A375 (cell line): ENCODE results near the gene UQCC5. TPM values are rescaled to one million over a fixed set of nuclear protein-coding genes. Genes with fewer than 3 reads are reported as not detected.

Experiments
- small RNA-seq: library from RNA; depleted of rRNA; stranded (forward); fragments of <200 nt; gene quantifications from one replicate; pipeline ENCODE3, GENCODE V24; 2014
- total RNA-seq: library from RNA; depleted of rRNA; stranded (reverse); fragments of >200 nt; shearing (Covaris generic); gene quantifications from 2 replicates; pipeline ENCODE4 v1.2.3, GENCODE V29; 2014; rRNA removed

UQCC5 gene, protein sequence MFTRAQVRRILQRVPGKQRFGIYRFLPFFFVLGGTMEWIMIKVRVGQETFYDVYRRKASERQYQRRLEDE
- total RNA-seq = 27.8 and 29.5 TPM in 2 replicates

DNA sequence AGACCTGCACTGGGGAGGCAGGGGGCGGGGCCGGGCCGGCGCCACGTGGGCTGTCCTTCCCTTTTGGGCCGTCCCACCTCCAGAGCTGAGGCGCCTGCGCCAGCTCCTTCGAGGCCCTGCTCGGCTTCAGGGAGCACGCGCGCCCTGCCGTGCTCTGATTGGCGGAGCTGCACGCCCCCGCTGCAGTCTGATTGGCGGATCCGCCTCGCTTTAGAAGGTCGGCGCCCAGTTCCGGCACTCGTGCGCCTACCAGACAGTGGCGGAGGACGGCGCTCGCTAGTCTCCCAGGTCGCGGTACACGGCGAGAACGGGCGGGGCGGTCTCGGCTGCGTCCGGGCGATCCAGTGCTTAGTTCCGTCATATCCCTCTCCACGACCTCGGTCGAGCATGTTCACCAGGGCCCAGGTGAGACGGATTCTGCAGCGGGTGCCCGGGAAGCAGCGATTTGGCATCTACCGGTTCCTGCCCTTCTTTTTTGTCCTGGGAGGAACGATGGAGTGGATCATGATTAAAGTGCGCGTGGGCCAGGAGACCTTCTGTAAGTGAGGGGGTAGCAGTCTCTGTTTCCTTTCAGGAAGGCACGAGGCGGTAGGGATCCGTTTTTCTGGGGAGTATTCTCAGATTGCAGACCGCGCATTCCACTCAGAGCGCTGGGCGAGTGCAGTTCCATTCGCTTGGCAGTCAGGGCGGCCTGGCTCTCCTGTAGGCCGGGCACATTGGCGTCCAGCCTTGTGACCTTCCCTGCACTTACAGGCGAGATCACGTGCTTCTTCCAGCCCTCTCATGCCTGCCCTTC lies at the start of gene UQCC5:
Gene UQCC5, plus strand, starts transcription at position 237 of the 796 bp plus-strand sequence. Its CDS starts 151 bp downstream, at position 388.

GRCh38 chr3:52494886-52495495 lies 41.4 kb upstream of the UQCC5 start, which contains the start of gene STAB1:
STAB1 (plus strand) TSS chr3:52495338; CDS start chr3:52495414, 76 bp downstream.

DNA sequence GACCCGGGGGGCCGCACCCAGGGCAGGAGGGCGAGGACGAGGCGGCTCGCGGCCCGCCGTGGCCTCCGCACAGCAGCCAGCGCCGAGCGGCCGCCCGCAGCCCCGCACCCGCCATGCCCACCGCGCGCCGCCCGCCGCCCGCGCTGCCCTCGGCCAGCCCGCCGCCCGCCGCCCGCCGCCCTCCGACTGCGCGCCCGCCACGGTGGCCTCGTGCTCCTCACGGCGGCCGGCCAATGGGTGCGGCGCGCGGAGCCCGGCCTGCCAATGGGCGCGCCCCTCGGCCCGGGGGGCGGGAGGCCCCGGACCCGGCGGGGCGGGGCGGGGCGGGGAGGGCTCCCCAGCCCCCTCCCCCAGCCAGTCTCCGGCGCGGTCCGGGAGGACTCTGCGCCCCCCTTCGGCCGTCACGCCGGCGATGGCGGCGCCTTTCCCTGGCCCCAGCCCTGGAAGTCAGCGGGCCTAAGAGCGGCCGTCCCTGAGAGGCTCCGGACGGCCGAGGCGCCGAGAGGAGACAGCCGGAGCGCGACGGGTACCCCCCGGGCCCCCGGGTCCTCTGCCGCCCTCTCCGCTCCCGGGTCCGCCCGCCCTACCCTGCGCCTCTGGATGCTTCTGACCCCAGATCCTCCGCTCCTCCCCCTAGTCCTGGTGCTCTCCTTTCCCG lies 2.7 kb upstream of the UQCC5 start, which contains the start of gene NT5DC2:
Gene NT5DC2, minus strand, starts transcription at position 235 of the 658 bp plus-strand sequence. Its CDS starts 120 bp downstream, at position 115.

Small RNA genes lying within 50 kb of the gene (small RNA-seq; reads per million reads assigned to genes)
- gene RNU6-856P (not detected), gene RNU6ATAC16P (not detected)

Other genes with a start within 250 kb of the UQCC5 start
- 17.6 and 22.7 TPM in 2 replicates for gene GLYCTK, start 248.8 kb upstream of the UQCC5 start, total RNA-seq
- 6.9 and 8.1 TPM in 2 replicates for gene DNAH1, start 220.3 kb upstream of the UQCC5 start, total RNA-seq
- gene BAP1, start 126.6 kb upstream of the UQCC5 start, total RNA-seq = 72.0 and 95.9 TPM in 2 replicates
- 6.6 and 10.2 TPM in 2 replicates for gene PHF7, start 125.9 kb upstream of the UQCC5 start, total RNA-seq
- 1.2 and 1.8 TPM in 2 replicates for gene SEMA3G, start 91.5 kb upstream of the UQCC5 start, total RNA-seq
- gene TNNC1, start 82.6 kb upstream of the UQCC5 start, total RNA-seq = 1.1 and 1.5 TPM in 2 replicates
- gene NISCH, start 81.0 kb upstream of the UQCC5 start, total RNA-seq = 36.5 and 41.2 TPM in 2 replicates
- gene STAB1, start 41.3 kb upstream of the UQCC5 start, total RNA-seq = 0.15 TPM in 1 of 2 replicates, not detected in the other
- 46.1 and 59.3 TPM in 2 replicates for gene NT5DC2, start 2.7 kb upstream of the UQCC5 start, total RNA-seq
- 35.8 and 45.3 TPM in 2 replicates for gene PBRM1, start 149.3 kb downstream of the UQCC5 start, total RNA-seq
- 286 and 339 TPM in 2 replicates for gene GNL3, start 149.4 kb downstream of the UQCC5 start, total RNA-seq
- 68.8 and 79.7 TPM in 2 replicates for gene GLT8D1, start 169.2 kb downstream of the UQCC5 start, total RNA-seq
- 121 and 129 TPM in 2 replicates for gene SPCS1, start 169.5 kb downstream of the UQCC5 start, total RNA-seq
- gene NEK4, start 234.3 kb downstream of the UQCC5 start, total RNA-seq = 19.0 and 23.7 TPM in 2 replicates
- gene ITIH1, start 241.0 kb downstream of the UQCC5 start, total RNA-seq = not detected in 2 replicates